ENCODE data around the gene KCNK16. TPM values are rescaled to one million over a fixed set of nuclear protein-coding genes. Genes with fewer than 3 reads are reported as not detected.

The KCNK16 gene
- polyA plus RNA-seq, 1 experiment, result not detected

DNA sequence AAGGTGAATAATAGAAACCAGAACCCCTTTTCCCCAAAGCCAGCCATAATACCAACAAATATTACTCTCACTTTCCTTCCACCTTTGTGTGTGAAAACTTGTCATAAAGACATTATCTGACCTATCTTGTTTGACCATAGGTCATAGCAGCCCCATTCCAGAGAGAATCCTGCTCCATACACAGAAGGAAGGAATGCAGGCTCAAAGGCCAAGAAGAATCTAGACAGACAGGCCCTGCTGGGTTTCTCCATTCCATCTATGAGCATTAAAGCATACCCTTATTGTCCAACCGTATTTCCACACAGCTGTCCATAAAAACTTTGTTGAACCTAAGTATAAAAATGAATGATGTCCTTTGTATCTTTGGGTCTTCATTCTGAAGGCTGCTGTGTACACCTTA lies 52.5 kb downstream of the KCNK16 start:
- no peak for DNase-seq (ENCODE audit: low read depth)
- POLR2A ChIA-PET, result no interaction called here
- Histone ChIP-seq H3K36me3 (ENCODE audit: control insufficient read depth, insufficient read depth, low read length) (no peaks in the 10 kb centered on the region), H3K27me3 (ENCODE audit: control insufficient read depth, insufficient read depth, low read length) (no peaks in the 10 kb centered on the region), H3K4me3 (ENCODE audit: low read depth, low read length) (no peak overlapping the region)
- TF ChIP-seq, protein P1, sequence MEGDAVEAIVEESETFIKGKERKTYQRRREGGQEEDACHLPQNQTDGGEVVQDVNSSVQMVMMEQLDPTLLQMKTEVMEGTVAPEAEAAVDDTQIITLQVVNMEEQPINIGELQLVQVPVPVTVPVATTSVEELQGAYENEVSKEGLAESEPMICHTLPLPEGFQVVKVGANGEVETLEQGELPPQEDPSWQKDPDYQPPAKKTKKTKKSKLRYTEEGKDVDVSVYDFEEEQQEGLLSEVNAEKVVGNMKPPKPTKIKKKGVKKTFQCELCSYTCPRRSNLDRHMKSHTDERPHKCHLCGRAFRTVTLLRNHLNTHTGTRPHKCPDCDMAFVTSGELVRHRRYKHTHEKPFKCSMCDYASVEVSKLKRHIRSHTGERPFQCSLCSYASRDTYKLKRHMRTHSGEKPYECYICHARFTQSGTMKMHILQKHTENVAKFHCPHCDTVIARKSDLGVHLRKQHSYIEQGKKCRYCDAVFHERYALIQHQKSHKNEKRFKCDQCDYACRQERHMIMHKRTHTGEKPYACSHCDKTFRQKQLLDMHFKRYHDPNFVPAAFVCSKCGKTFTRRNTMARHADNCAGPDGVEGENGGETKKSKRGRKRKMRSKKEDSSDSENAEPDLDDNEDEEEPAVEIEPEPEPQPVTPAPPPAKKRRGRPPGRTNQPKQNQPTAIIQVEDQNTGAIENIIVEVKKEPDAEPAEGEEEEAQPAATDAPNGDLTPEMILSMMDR (IDR thresholded peaks at IDR 0.05; ENCODE audit: insufficient read depth, low read depth, low read length), result no peak
- CTCF ChIA-PET, result no interaction called here

DNA sequence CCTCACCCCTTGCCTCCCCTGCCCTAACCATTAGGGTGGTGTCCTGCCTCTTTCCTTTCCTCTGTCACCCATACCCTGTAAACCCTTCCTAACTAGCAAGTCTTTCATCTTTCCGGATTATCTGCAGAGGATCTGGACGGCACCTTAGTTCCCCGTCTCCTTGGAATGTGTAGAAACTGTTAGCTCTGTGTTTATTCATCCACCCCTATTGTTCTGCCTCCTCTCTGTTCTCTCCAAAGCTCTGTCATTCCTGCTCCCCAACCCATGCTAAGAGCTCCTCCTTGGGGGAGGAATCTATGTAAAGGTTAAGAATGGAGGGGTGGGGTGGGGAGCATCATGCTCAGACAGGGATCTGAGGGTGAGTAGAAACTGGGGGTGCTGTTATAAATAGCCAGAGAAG lies 53.8 kb downstream of the KCNK16 start:
- no peaks in the 10 kb centered on the region for H3K36me3 ChIP-seq (ENCODE audit: control insufficient read depth, insufficient read depth, low read length)
- DNase-seq (ENCODE audit: low read depth), result no peak
- no peak overlapping the region for H3K4me3 ChIP-seq (ENCODE audit: low read depth, low read length)
- ChIA-PET CTCF (no interaction called here), POLR2A (no interaction called here)
- TF ChIP-seq, protein P1 (IDR thresholded peaks at IDR 0.05; ENCODE audit: insufficient read depth, low read depth, low read length), result no peak
- H3K27me3 ChIP-seq (ENCODE audit: control insufficient read depth, insufficient read depth, low read length), result no peaks in the 10 kb centered on the region

DNA sequence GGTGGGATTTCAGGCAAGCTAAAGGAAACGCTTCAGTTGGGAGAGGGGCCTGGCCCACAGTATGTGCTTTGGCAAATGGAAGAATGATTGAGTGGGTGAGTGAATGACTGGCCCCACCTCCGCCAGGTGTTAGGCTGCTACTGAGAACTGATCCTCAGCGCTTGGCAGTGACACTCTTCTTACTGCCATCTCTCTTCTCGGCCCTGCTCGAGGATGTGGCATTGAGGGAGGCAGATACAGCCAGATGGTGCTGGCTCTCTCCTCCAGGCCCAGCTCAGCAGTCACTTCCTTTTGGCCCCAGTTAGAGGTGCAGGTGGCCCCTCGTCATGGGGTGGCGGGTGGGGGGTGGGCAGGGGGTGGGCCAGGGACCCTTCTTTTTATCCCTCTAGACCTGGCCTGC lies 54.3 kb downstream of the KCNK16 start:
- Histone ChIP-seq H3K4me3 (ENCODE audit: low read depth, low read length) (no peak overlapping the region), H3K27me3 (ENCODE audit: control insufficient read depth, insufficient read depth, low read length) (no peaks in the 10 kb centered on the region), H3K36me3 (ENCODE audit: control insufficient read depth, insufficient read depth, low read length) (no peaks in the 10 kb centered on the region)
- ChIA-PET CTCF (no interaction called here), POLR2A (no interaction called here)
- TF ChIP-seq, protein P1 (IDR thresholded peaks at IDR 0.05; ENCODE audit: insufficient read depth, low read depth, low read length), result no peak
- no peak for DNase-seq (ENCODE audit: low read depth)

DNA sequence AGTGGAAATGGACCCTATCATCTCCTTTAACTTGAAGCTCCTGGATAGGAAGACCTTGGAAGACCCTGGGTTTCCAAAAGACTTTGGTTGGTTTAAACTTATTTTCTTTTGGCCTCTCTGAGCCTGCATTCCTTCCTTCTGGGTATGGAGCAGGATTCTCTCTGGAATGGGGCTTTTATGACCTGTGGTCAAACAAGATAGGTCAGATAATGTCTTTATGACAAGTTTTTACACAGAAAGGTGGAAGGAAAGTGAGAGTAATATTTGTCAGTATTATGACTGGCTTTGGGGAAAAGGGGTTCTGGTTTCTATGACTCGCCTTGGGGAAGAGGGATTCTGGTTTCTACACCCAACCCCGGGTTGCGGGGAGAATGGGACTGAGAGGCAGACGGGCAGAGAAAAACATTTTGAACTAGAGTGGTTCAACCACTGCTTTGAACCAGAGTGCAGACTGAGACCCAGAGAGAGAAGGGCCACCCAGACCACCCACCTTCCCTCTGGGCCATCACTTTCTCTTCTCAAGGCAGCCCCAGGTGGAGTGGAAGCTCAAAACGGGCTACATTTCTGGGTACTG lies 55.6 kb downstream of the KCNK16 start:
- CTCF ChIA-PET, result interaction anchor here (1.2 kb wide), 2 partner anchors 37 to 395 kb away, joined by 3 read pairs; no protein-coding TSS in a partner anchor
- POLR2A ChIA-PET, result no interaction called here
- Histone ChIP-seq H3K36me3 (ENCODE audit: control insufficient read depth, insufficient read depth, low read length) (no peaks in the 10 kb centered on the region), H3K4me3 (ENCODE audit: low read depth, low read length) (no peak overlapping the region), H3K27me3 (ENCODE audit: control insufficient read depth, insufficient read depth, low read length) (no peaks in the 10 kb centered on the region)
- TF ChIP-seq, protein P1 (IDR thresholded peaks at IDR 0.05; ENCODE audit: insufficient read depth, low read depth, low read length), result no peak
- DNase-seq (ENCODE audit: low read depth), result no peak

DNA sequence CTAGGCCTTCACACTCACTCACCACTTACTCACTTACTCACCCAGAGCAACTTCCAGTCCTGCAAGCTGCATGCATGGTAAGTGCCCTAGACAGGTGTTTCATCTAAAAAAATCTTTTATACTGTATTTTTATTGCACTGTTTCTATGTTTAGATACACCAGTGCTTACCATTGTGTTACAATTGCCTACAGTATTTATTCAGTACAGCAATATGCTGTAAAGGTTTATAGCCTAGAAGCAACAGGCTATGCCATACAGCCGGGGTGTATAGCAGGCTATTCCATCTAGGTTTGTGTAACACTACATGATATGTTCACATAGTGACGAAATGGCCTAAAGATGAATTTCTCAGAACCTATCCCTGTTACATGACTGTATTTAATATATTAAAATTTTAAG lies 56.1 kb downstream of the KCNK16 start:
- H3K27me3 ChIP-seq (ENCODE audit: control insufficient read depth, insufficient read depth, low read length), result no peaks in the 10 kb centered on the region
- POLR2A ChIA-PET, result no interaction called here
- no peaks in the 10 kb centered on the region for H3K36me3 ChIP-seq (ENCODE audit: control insufficient read depth, insufficient read depth, low read length)
- no peak overlapping the region for H3K4me3 ChIP-seq (ENCODE audit: low read depth, low read length)
- TF ChIP-seq, protein P1 (IDR thresholded peaks at IDR 0.05; ENCODE audit: insufficient read depth, low read depth, low read length), result no peak
- CTCF ChIA-PET, result interaction anchor here (1.2 kb wide), 2 partner anchors 37 to 394 kb away, joined by 3 read pairs; no protein-coding TSS in a partner anchor
- DNase-seq (ENCODE audit: low read depth), result no peak

Other genes with a start within 250 kb of the KCNK16 start
- gene SAYSD1, start 207.5 kb downstream of the KCNK16 start, polyA plus RNA-seq (2011; rRNA removed), result 9.7 and 11.9 TPM in 2 replicates
- not detected in 2 replicates for gene KCNK5, start 93.2 kb downstream of the KCNK16 start, polyA plus RNA-seq (2011; rRNA removed)
- gene KCNK17, start 8.3 kb downstream of the KCNK16 start, polyA plus RNA-seq (2011; rRNA removed), result not detected in 2 replicates

All from BJ (cell line).